Keratinocyte (primary cell): ENCODE measurements around the gene SCARF2.

Experiments
- EZH2 ChIP-seq: IDR thresholded peaks from one replicate; pipeline ENCODE4 v1.6.1; 2012; ENCODE audit warnings: inconsistent platforms, mild to moderate bottlenecking, low read length, moderate library complexity
- TF ChIP-seq, protein P1 (sequence below), 3 experiments: IDR thresholded peaks in 1 of 3; conservative IDR thresholded peaks in 1 of 3; optimal IDR thresholded peaks in 1 of 3; 2 replicates in 2 of 3; 3 replicates in 1 of 3; pipeline versions ENCODE3 to v1.5.1; 2011; ENCODE audit warnings: low read length in 3 of 3, mild to moderate bottlenecking in 3 of 3, moderate library complexity in 2 of 3, control low read depth in 1 of 3, inconsistent platforms in 1 of 3; ENCODE audit not compliant: insufficient read depth in 2 of 3; ENCODE audit errors: extremely low read depth in 1 of 3

DNA sequence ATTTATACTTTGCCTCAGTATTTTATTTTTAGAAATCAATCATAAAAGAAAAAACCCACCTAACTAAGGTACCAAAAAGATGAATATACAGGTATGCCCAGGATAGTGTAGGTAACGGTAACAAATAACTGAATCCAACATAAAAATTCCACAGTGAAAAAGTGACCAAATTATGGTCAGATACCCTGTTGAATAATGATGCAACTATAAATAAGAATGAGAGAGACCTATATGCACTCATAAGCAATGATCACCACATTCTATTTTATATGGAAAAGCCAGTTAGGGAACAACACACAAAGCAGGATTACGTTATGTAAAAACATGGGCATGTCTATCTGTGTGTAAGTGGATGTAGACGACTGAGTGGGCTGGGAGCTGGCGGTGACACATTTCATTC is 50.7 kb downstream of the SCARF2 start:
- TF ChIP-seq, protein P1, sequence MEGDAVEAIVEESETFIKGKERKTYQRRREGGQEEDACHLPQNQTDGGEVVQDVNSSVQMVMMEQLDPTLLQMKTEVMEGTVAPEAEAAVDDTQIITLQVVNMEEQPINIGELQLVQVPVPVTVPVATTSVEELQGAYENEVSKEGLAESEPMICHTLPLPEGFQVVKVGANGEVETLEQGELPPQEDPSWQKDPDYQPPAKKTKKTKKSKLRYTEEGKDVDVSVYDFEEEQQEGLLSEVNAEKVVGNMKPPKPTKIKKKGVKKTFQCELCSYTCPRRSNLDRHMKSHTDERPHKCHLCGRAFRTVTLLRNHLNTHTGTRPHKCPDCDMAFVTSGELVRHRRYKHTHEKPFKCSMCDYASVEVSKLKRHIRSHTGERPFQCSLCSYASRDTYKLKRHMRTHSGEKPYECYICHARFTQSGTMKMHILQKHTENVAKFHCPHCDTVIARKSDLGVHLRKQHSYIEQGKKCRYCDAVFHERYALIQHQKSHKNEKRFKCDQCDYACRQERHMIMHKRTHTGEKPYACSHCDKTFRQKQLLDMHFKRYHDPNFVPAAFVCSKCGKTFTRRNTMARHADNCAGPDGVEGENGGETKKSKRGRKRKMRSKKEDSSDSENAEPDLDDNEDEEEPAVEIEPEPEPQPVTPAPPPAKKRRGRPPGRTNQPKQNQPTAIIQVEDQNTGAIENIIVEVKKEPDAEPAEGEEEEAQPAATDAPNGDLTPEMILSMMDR (optimal IDR thresholded peaks at IDR 0.05 in 1 of 3, IDR thresholded peaks at IDR 0.05 in 1 of 3, conservative IDR thresholded peaks at IDR 0.05 in 1 of 3; ENCODE audit: extremely low read depth in 1 of 3, insufficient read depth in 2 of 3, low read length in 3 of 3): no peak
- no peak for TF ChIP-seq EZH2
